ENCODE data around the gene COLGALT1. TPM values are rescaled to one million over a fixed set of nuclear protein-coding genes. Genes with fewer than 3 reads are reported as not detected.

COLGALT1 gene
- total and polyA plus RNA-seq, 7 experiments from 2014 or later = 13.2 to 70.6 (median 57.6) TPM

DNA sequence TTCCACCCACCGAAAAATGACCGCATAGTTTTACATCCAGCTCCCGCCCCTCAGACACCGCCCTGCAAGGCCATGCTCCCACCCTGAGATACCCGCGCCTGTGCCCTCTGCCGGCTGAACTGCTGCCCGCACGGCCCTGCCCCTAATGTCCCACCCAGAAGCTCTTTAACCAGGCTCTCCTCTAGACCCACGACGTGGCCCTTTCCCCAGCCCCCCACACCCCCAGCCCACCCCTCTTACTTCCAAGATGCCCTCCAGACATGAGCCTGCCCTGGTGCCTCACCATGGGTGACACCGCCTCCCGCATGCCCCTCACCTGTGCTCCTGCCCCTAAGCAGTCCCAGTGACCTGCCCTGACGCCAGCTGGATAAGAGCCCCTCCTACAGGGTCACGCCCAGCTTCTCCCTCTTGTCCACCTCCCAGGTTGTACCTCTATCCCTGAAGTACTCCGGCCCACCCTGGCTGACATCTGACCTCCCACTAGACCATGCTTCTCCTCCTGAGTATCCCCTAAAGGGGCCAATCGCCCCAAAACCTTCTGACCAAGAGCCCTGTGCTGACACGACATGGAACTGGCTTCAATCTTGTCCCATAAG lies 51.2 kb downstream of the COLGALT1 start:
- peak overlapping the region; percentile 63 for H3K4me3 ChIP-seq (ENCODE audit: low read length)

DNA sequence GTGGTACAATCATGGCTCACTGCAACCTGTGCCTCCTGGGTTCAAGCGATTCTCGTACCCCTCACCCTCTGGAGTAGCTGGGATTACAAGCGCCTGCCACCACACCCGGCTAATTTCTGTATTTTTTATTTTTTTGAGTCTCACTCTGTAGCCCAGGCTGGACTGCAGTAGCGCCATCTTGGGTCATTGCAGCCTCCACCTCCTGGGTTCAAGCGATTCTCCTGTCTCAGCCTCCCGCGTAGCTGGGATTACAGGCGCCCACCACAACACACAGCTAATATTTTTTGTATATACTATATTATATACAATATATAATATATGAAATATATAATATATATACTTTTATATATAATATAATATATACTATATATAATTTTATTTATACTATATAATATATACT lies 52.5 kb downstream of the COLGALT1 start:
- H3K4me1 Mint-ChIP-seq = peaks cover 0 to 14% (median 9%) of the 10 kb centered on the region in 7 donors
- H3K27ac Mint-ChIP-seq = peak overlapping the region in 1 of 9 donors; percentile 8
- H3K4me3 Mint-ChIP-seq = peak overlapping the region in 5 of 10 donors; percentile 6 to 81 (median 21)

More for the DNA sequence above, 51.2 kb downstream of the COLGALT1 start:
- H3K4me3 Mint-ChIP-seq = peak overlapping the region; percentile 64 to 91 (median 81)
- Histone ChIP-seq H3K36me3 (ENCODE audit: control insufficient read depth in 2 of 3, insufficient read depth in 3 of 3, low read length in 3 of 3) (no peaks in the 10 kb centered on the region), H3K9me3 (ENCODE audit: control insufficient read depth in 2 of 3, low read length in 3 of 3) (no peaks in the 10 kb centered on the region), H3K27me3 (ENCODE audit: control insufficient read depth in 2 of 2, insufficient read depth in 2 of 2, low read length in 2 of 2) (no peaks in the 10 kb centered on the region), H3K4me1 (ENCODE audit: control insufficient read depth in 2 of 2, insufficient read depth in 2 of 2, low read length in 2 of 2) (peaks cover 2 to 7% of the 10 kb centered on the region in 2 donors), H3K27ac (ENCODE audit: low read depth, low read length) (no peak overlapping the region)
- ChIA-PET CTCF (interaction anchor here (0.6 to 1.5 kb wide), 2 partner anchors 10 to 93 kb away, joined by 3 to 6 read pairs; no protein-coding TSS in a partner anchor), POLR2A (interaction anchor here (0.5 kb wide), 1 partner anchor 111 kb away, joined by 3 read pairs; no protein-coding TSS in a partner anchor)
- peaks cover 0 to 5% (median 0%) of the 10 kb centered on the region in 11 donors for H3K9me3 Mint-ChIP-seq
- H3K27ac Mint-ChIP-seq = peak overlapping the region in 8 of 9 donors; percentile 46 to 84 (median 70)
- DNase-seq (peak in 1 of 9 donors; percentile 6), ATAC-seq (no peak)
- intact Hi-C loops (cut with micrococcal nuclease) = loop anchor here in 1 of 2 donors (1.0 to 5.0 kb wide), 4 partner anchors 178 to 326 kb away; partner anchors contain the start of genes CCDC124 and JAK3
- peaks cover 23 to 39% (median 26%) of the 10 kb centered on the region in 5 donors for H3K27me3 Mint-ChIP-seq
- peaks cover 0 to 14% (median 9%) of the 10 kb centered on the region in 7 donors for H3K4me1 Mint-ChIP-seq
- no peaks in the 10 kb centered on the region for H3K36me3 Mint-ChIP-seq

DNA sequence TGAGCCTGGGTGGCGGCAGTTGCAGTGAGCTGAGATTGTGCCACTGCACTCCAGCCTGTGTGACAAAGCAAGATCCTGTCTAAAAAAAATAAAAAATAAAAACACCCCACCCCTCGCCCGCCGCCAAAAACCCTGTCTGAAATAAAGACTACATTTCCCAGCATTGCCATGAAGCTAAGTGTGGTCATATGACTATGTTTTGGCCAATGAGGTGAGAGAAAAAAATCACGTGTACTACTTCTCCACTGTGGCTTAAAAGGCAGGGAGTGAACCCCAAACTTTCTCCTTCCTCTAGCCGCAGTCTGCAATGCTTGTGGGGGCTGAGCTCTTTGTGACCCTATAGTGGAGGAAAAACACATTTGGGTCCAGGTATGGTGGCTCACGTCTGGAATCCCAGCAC lies 54.9 kb downstream of the COLGALT1 start:
- no peaks in the 10 kb centered on the region for H3K36me3 ChIP-seq (ENCODE audit: control insufficient read depth in 2 of 3, insufficient read depth in 3 of 3, low read length in 3 of 3)
- no peak overlapping the region for H3K27ac ChIP-seq (ENCODE audit: low read depth, low read length)
- no peaks in the 10 kb centered on the region for H3K27me3 ChIP-seq (ENCODE audit: control insufficient read depth in 2 of 2, insufficient read depth in 2 of 2, low read length in 2 of 2)
- peak in 5 of 9 donors; percentile 8 to 34 (median 30) for DNase-seq
- Mint-ChIP-seq H3K36me3 (no peaks in the 10 kb centered on the region), H3K27ac (no peak overlapping the region), H3K4me1 (peaks cover 0 to 12% (median 9%) of the 10 kb centered on the region in 7 donors), H3K4me3 (no peak overlapping the region), H3K27me3 (peaks cover 0 to 13% (median 9%) of the 10 kb centered on the region in 5 donors), H3K9me3 (peaks cover 0 to 5% (median 0%) of the 10 kb centered on the region in 11 donors)
- no peaks in the 10 kb centered on the region for H3K9me3 ChIP-seq (ENCODE audit: control insufficient read depth in 2 of 3, low read length in 3 of 3)
- intact Hi-C loops (cut with micrococcal nuclease) = no loop called here
- H3K4me1 ChIP-seq (ENCODE audit: control insufficient read depth in 2 of 2, insufficient read depth in 2 of 2, low read length in 2 of 2) = peaks cover 2 to 6% of the 10 kb centered on the region in 2 donors
- no peak overlapping the region for H3K4me3 ChIP-seq (ENCODE audit: low read length)
- POLR2A ChIA-PET = no interaction called here
- CTCF ChIA-PET = interaction anchor here (1.1 kb wide), 1 partner anchor 224 kb away, joined by 3 read pairs; no protein-coding TSS in a partner anchor
- ATAC-seq = no peak

More for the DNA sequence above, 52.5 kb downstream of the COLGALT1 start:
- ChIA-PET POLR2A (interaction anchor here (0.6 kb wide), 1 partner anchor 19 kb away, joined by 3 read pairs; no protein-coding TSS in a partner anchor), CTCF (interaction anchor here (0.7 kb wide), 2 partner anchors 9 to 247 kb away, joined by 3 to 4 read pairs; no protein-coding TSS in a partner anchor)
- peaks cover 14 to 26% (median 19%) of the 10 kb centered on the region in 5 donors for H3K27me3 Mint-ChIP-seq
- peaks cover 0 to 5% (median 0%) of the 10 kb centered on the region in 11 donors for H3K9me3 Mint-ChIP-seq
- H3K27ac ChIP-seq (ENCODE audit: low read depth, low read length) = no peak overlapping the region
- peaks cover 2 to 7% of the 10 kb centered on the region in 2 donors for H3K4me1 ChIP-seq (ENCODE audit: control insufficient read depth in 2 of 2, insufficient read depth in 2 of 2, low read length in 2 of 2)
- H3K36me3 Mint-ChIP-seq = no peaks in the 10 kb centered on the region
- H3K9me3 ChIP-seq (ENCODE audit: control insufficient read depth in 2 of 3, low read length in 3 of 3) = no peaks in the 10 kb centered on the region
- DNase-seq (no peak), ATAC-seq (no peak)
- H3K4me3 ChIP-seq (ENCODE audit: low read length) = no peak overlapping the region
- H3K36me3 ChIP-seq (ENCODE audit: control insufficient read depth in 2 of 3, insufficient read depth in 3 of 3, low read length in 3 of 3) = no peaks in the 10 kb centered on the region
- intact Hi-C loops (cut with micrococcal nuclease) = loop anchor here in 1 of 2 donors (2.0 to 5.0 kb wide), 2 partner anchors 239 to 324 kb away; partner anchors contain the start of genes CCDC124 and JAK3
- no peaks in the 10 kb centered on the region for H3K27me3 ChIP-seq (ENCODE audit: control insufficient read depth in 2 of 2, insufficient read depth in 2 of 2, low read length in 2 of 2)

DNA sequence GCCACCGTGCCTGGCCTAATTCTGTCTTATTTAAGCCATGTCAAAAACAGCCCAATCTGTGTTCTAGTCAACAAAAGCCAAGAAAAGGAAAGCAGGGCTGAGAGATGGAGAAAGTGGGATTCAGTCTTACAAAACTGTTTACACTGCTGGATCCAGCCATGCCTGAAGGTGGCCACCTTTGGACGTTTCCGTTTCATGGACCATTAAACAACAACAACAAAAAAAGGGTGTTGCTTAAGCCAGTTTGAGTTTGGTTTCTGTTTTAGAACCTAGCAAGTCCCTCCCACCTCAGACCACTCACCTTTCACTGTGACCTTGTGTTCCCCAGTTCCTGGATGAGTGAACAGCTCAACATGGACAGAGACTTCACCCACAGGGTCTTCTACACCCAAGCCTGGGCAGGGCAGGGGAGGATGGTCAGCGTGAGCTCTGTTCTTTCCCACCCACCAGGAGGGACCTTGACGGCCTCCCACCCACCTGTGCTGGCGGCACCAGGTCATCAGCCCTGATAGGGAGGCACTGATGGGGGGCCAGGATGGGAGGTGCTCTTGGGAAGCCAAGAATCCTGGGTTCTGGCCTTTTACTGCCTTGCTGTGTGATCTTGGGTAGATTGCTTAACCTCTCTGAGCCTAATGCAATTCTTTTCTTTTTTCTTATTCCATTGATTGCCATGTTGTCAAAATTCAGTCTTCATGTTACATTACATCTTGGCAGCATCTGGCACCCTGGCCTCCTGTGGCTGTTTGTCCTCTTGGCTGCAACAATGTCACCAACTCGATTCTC lies 56.2 kb downstream of the COLGALT1 start:
- Histone ChIP-seq H3K9me3 (ENCODE audit: control insufficient read depth in 2 of 3, low read length in 3 of 3) (no peaks in the 10 kb centered on the region), H3K27me3 (ENCODE audit: control insufficient read depth in 2 of 2, insufficient read depth in 2 of 2, low read length in 2 of 2) (peaks cover 0 to 4% of the 10 kb centered on the region in 2 donors), H3K27ac (ENCODE audit: low read depth, low read length) (no peak overlapping the region), H3K4me3 (ENCODE audit: low read length) (no peak overlapping the region), H3K36me3 (ENCODE audit: control insufficient read depth in 2 of 3, insufficient read depth in 3 of 3, low read length in 3 of 3) (no peaks in the 10 kb centered on the region), H3K4me1 (ENCODE audit: control insufficient read depth in 2 of 2, insufficient read depth in 2 of 2, low read length in 2 of 2) (peaks cover 0 to 2% of the 10 kb centered on the region in 2 donors)
- H3K9me3 Mint-ChIP-seq = peaks cover 0 to 3% (median 0%) of the 10 kb centered on the region in 11 donors
- H3K4me3 Mint-ChIP-seq = no peak overlapping the region
- intact Hi-C loops (cut with micrococcal nuclease) = no loop called here
- peaks cover 2 to 19% (median 10%) of the 10 kb centered on the region in 5 donors for H3K27me3 Mint-ChIP-seq
- ChIA-PET POLR2A (no interaction called here), CTCF (interaction anchor here (1.1 kb wide), 1 partner anchor 225 kb away, joined by 3 read pairs; no protein-coding TSS in a partner anchor)
- no peaks in the 10 kb centered on the region for H3K36me3 Mint-ChIP-seq
- no peak for DNase-seq
- no peak overlapping the region for H3K27ac Mint-ChIP-seq
- no peak for ATAC-seq
- H3K4me1 Mint-ChIP-seq = peaks cover 0 to 9% (median 4%) of the 10 kb centered on the region in 7 donors

DNA sequence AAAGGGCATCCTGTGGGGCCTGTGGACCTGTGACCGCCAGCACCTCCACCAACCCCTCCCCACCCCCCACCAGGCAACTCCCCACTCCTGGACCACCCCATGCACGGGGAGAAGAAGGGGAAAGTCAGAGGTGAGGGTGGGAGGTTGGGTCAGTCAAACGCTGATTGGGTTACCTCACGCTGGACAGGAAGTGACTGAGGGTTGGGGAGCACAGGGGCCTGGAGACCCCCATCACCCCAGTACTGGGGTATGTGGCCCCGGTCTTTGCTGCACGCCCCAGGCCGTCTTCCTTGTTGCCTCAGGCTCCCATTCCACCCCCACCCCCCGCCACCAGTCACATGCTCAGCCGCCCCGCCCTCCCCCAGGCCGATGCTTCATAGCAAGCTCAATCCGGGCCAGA lies 59.0 kb downstream of the COLGALT1 start:
- Histone ChIP-seq H3K27ac (ENCODE audit: low read depth, low read length) (no peak overlapping the region), H3K27me3 (ENCODE audit: control insufficient read depth in 2 of 2, insufficient read depth in 2 of 2, low read length in 2 of 2) (peaks cover 0 to 4% of the 10 kb centered on the region in 2 donors)
- CTCF ChIA-PET = no interaction called here

More for the DNA sequence above, 59.0 kb downstream of the COLGALT1 start:
- POLR2A ChIA-PET = no interaction called here
- H3K4me1 ChIP-seq (ENCODE audit: control insufficient read depth in 2 of 2, insufficient read depth in 2 of 2, low read length in 2 of 2) = peaks cover 0 to 5% of the 10 kb centered on the region in 2 donors
- Mint-ChIP-seq H3K9me3 (peaks cover 0 to 3% (median 0%) of the 10 kb centered on the region in 11 donors), H3K36me3 (no peaks in the 10 kb centered on the region), H3K4me1 (peaks cover 0 to 7% (median 0%) of the 10 kb centered on the region in 7 donors), H3K4me3 (no peak overlapping the region), H3K27me3 (peaks cover 19 to 40% (median 26%) of the 10 kb centered on the region in 5 donors), H3K27ac (no peak overlapping the region)
- ATAC-seq = no peak
- H3K36me3 ChIP-seq (ENCODE audit: control insufficient read depth in 2 of 3, insufficient read depth in 3 of 3, low read length in 3 of 3) = no peaks in the 10 kb centered on the region
- no peaks in the 10 kb centered on the region for H3K9me3 ChIP-seq (ENCODE audit: control insufficient read depth in 2 of 3, low read length in 3 of 3)
- intact Hi-C loops (cut with micrococcal nuclease) = no loop called here
- H3K4me3 ChIP-seq (ENCODE audit: low read length) = no peak overlapping the region
- no peak for DNase-seq

All from naive thymus-derived CD4-positive, alpha-beta T cell (primary cell).